ENCODE data around the gene ATP8B4. TPM values are rescaled to one million over a fixed set of nuclear protein-coding genes. Genes with fewer than 3 reads are reported as not detected.

Gene ATP8B4
- total and polyA plus RNA-seq, 4 donors, result 1.9 to 19.7 (median 12.4) TPM

DNA sequence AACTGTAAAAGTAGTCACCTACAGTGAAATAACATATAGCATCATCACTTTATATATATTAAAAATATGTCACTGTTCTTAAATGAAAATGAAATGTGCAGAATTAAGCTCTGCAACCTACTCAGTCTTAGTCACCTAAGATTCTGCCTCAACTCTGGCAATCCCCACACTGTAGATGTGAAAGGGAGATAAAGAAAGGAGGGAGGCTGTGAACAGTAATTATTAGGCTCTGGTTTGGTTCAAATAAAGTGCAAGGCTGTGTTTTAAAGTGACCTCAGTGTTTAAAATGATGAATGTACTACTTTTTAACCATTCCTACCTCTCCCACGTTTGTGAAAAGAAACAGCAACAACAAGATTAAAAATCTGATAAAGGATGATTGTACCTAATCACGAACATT lies 72.2 kb downstream of the ATP8B4 start:
- DNase-seq (ENCODE audit: low spot score), result no peak
- Histone ChIP-seq H3K27ac (ENCODE audit: low read depth in 1 of 2, low read length in 2 of 2) (no peak overlapping the region), H3K4me3 (ENCODE audit: low read depth in 1 of 3, low read length in 3 of 3) (no peak overlapping the region), H3K27me3 (ENCODE audit: control insufficient read depth in 4 of 4, insufficient read depth in 4 of 4, low read length in 3 of 4) (no peaks in the 10 kb centered on the region), H3K9ac (ENCODE audit: low read depth in 1 of 2, low read length in 2 of 2) (no peak overlapping the region), H3K9me3 (ENCODE audit: control insufficient read depth in 4 of 4, low read length in 3 of 4) (peaks cover 0 to 4% (median 0%) of the 10 kb centered on the region in 4 donors), H3K4me1 (ENCODE audit: control insufficient read depth in 4 of 4, insufficient read depth in 4 of 4, low read length in 3 of 4) (no peaks in the 10 kb centered on the region), H3K36me3 (ENCODE audit: control insufficient read depth in 4 of 4, insufficient read depth in 3 of 4, low read depth in 1 of 4, low read length in 3 of 4) (no peaks in the 10 kb centered on the region)
- WGBS, result 70% methylated on average over 2 of the region's 2 CpGs
- TF ChIP-seq JUND (IDR thresholded peaks at IDR 0.05) (no peak), RXRA (IDR thresholded peaks at IDR 0.05) (no peak), RAD21 (IDR thresholded peaks at IDR 0.05) (no peak), GABPA (IDR thresholded peaks at IDR 0.05 in 1 of 2, conservative IDR thresholded peaks at IDR 0.05 in 1 of 2) (no peak), FOXA2 (IDR thresholded peaks at IDR 0.05) (no peak), HNF4A (conservative IDR thresholded peaks at IDR 0.05) (no peak), FOXA1 (IDR thresholded peaks at IDR 0.05) (no peak)
- TF ChIP-seq, protein P1, sequence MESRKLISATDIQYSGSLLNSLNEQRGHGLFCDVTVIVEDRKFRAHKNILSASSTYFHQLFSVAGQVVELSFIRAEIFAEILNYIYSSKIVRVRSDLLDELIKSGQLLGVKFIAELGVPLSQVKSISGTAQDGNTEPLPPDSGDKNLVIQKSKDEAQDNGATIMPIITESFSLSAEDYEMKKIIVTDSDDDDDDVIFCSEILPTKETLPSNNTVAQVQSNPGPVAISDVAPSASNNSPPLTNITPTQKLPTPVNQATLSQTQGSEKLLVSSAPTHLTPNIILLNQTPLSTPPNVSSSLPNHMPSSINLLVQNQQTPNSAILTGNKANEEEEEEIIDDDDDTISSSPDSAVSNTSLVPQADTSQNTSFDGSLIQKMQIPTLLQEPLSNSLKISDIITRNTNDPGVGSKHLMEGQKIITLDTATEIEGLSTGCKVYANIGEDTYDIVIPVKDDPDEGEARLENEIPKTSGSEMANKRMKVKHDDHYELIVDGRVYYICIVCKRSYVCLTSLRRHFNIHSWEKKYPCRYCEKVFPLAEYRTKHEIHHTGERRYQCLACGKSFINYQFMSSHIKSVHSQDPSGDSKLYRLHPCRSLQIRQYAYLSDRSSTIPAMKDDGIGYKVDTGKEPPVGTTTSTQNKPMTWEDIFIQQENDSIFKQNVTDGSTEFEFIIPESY (IDR thresholded peaks at IDR 0.05), result no peak
- TF ChIP-seq, protein P2, sequence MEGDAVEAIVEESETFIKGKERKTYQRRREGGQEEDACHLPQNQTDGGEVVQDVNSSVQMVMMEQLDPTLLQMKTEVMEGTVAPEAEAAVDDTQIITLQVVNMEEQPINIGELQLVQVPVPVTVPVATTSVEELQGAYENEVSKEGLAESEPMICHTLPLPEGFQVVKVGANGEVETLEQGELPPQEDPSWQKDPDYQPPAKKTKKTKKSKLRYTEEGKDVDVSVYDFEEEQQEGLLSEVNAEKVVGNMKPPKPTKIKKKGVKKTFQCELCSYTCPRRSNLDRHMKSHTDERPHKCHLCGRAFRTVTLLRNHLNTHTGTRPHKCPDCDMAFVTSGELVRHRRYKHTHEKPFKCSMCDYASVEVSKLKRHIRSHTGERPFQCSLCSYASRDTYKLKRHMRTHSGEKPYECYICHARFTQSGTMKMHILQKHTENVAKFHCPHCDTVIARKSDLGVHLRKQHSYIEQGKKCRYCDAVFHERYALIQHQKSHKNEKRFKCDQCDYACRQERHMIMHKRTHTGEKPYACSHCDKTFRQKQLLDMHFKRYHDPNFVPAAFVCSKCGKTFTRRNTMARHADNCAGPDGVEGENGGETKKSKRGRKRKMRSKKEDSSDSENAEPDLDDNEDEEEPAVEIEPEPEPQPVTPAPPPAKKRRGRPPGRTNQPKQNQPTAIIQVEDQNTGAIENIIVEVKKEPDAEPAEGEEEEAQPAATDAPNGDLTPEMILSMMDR (IDR thresholded peaks at IDR 0.05; ENCODE audit: low read depth, low read length, missing input control), result no peak
- TF ChIP-seq, protein P3, sequence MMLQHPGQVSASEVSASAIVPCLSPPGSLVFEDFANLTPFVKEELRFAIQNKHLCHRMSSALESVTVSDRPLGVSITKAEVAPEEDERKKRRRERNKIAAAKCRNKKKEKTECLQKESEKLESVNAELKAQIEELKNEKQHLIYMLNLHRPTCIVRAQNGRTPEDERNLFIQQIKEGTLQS (IDR thresholded peaks at IDR 0.05), result no peak

DNA sequence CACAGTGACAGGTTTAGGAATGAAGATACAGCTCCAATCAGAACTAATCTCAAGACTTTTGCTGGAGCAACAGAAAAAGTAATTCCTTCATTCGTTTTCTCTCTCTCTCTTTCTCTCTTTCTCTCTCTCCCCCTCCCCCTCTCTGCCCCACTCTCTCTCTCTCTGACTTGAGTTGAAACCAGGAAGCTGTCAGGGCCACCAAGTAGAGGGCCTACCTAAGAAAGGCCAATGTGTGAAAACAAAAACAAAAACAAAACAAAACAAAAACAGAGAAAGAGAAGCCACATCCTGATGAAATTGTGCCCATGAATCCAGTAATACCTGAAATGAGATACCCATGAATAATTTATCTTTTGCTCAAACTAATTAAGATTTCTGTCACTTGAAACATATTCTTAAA lies 72.9 kb downstream of the ATP8B4 start:
- no peak for DNase-seq (ENCODE audit: low spot score)
- Histone ChIP-seq H3K4me1 (ENCODE audit: control insufficient read depth in 4 of 4, insufficient read depth in 4 of 4, low read length in 3 of 4) (no peaks in the 10 kb centered on the region), H3K4me3 (ENCODE audit: low read depth in 1 of 3, low read length in 3 of 3) (no peak overlapping the region), H3K27ac (ENCODE audit: low read depth in 1 of 2, low read length in 2 of 2) (no peak overlapping the region), H3K36me3 (ENCODE audit: control insufficient read depth in 4 of 4, insufficient read depth in 3 of 4, low read depth in 1 of 4, low read length in 3 of 4) (no peaks in the 10 kb centered on the region), H3K27me3 (ENCODE audit: control insufficient read depth in 4 of 4, insufficient read depth in 4 of 4, low read length in 3 of 4) (no peaks in the 10 kb centered on the region), H3K9me3 (ENCODE audit: control insufficient read depth in 4 of 4, low read length in 3 of 4) (peaks cover 0 to 4% (median 0%) of the 10 kb centered on the region in 4 donors), H3K9ac (ENCODE audit: low read depth in 1 of 2, low read length in 2 of 2) (no peak overlapping the region)
- 82% methylated on average over 1 of the region's 1 CpG for WGBS
- TF ChIP-seq, protein P3 (IDR thresholded peaks at IDR 0.05), result no peak
- TF ChIP-seq, protein P1 (IDR thresholded peaks at IDR 0.05), result no peak
- no peak for TF ChIP-seq FOXA1 (IDR thresholded peaks at IDR 0.05)
- TF ChIP-seq HNF4G (IDR thresholded peaks at IDR 0.05), result no peak
- TF ChIP-seq RAD21 (IDR thresholded peaks at IDR 0.05), result no peak
- TF ChIP-seq SP1 (IDR thresholded peaks at IDR 0.05), result no peak
- no peak for TF ChIP-seq TAF1 (conservative IDR thresholded peaks at IDR 0.05)
- TF ChIP-seq NR2F2 (IDR thresholded peaks at IDR 0.05), result no peak

All from liver (tissue), 9 donors.